Thyroid gland (tissue), 4 donors: ENCODE measurements around the gene PLCB1.

Experiments used
- POLR2A ChIP-seq, 2 donors: fragments of 450-650 bp; IDR thresholded peaks; one replicate each; pipeline ENCODE4 v1.6.1; 2017; ENCODE audit warnings: antibody characterized with exemption in 2 of 2, mild to moderate bottlenecking in 2 of 2, moderate library complexity in 1 of 2
- TF ChIP-seq, protein P1 (sequence below), 6 experiments: fragments of 200-600 bp in 3 of 6; fragments of 450-650 bp in 3 of 6; sonication (generic) in 3 of 6; IDR thresholded peaks; one replicate each; pipeline ENCODE4 v1.5.1; 2016 to 2019; ENCODE audit warnings: antibody characterized with exemption in 6 of 6, mild to moderate bottlenecking in 2 of 6, inconsistent platforms in 1 of 6, moderate library complexity in 1 of 6

DNA sequence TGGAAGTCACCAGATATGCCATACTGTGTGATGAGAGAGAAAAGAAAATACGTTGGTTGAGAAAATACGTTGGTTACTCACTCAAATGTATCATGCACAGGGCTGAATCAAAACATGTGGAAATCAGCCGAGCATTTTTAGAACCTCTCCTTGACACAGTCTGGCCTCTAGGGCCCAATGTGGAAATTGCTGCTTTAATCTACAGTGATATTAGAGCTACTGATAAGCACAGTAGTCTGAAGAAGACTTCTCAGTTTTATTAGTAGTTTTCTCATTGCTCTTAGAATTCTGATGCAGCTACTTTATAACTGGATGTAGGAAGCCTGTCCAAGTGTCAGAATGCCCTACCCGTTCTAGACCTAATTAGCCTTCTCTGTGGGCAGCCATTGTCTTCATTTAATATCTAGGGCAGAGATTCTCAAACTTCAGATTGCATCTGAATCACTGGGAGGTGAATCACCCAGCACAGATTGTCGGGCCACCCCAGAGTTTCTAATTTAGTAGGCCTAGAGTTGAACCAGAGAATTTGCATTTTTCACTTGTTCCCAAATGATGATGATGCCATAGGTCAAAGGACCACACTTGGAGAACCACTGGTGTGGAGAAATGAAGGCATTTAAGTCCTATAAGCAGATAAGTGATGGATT is 229.1 kb downstream of the PLCB1 start:
- TF ChIP-seq, protein P1, sequence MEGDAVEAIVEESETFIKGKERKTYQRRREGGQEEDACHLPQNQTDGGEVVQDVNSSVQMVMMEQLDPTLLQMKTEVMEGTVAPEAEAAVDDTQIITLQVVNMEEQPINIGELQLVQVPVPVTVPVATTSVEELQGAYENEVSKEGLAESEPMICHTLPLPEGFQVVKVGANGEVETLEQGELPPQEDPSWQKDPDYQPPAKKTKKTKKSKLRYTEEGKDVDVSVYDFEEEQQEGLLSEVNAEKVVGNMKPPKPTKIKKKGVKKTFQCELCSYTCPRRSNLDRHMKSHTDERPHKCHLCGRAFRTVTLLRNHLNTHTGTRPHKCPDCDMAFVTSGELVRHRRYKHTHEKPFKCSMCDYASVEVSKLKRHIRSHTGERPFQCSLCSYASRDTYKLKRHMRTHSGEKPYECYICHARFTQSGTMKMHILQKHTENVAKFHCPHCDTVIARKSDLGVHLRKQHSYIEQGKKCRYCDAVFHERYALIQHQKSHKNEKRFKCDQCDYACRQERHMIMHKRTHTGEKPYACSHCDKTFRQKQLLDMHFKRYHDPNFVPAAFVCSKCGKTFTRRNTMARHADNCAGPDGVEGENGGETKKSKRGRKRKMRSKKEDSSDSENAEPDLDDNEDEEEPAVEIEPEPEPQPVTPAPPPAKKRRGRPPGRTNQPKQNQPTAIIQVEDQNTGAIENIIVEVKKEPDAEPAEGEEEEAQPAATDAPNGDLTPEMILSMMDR (IDR thresholded peaks at IDR 0.05): peak in 3 of 6 experiments; percentile 23 to 40 (median 23)
- no peak for TF ChIP-seq POLR2A (IDR thresholded peaks at IDR 0.05)
